GM20000 (cell line): Measurements from ENCODE around the gene NFIB.

Experiments used
- DNase-seq: peaks from one replicate; pipeline ENCODE4 v3.0.0; 2012; ENCODE audit warnings: low spot score
- CTCF ChIP-seq: IDR thresholded peaks from 2 replicates; pipeline ENCODE4 v1.5.1; 2012; ENCODE audit warnings: mild to moderate bottlenecking, control low read depth; ENCODE audit errors: extremely low read depth, missing control alignments

NFIB gene

GRCh38 chr9:14323985-14324650 is 10.2 kb upstream of the NFIB start:
- TF ChIP-seq CTCF: no peak
- DNase-seq: no peak

GRCh38 chr9:14323083-14323971 is 9.4 kb upstream of the NFIB start:
- no peak for TF ChIP-seq CTCF
- DNase-seq: no peak

- peak; percentile 94 for DNase-seq
- no peak for TF ChIP-seq CTCF
These were observed 8.5 kb upstream of the NFIB start for GRCh38 chr9:14322211-14323082.

- no peak for TF ChIP-seq CTCF
- DNase-seq: no peak
These were observed 7.7 kb upstream of the NFIB start for GRCh38 chr9:14321517-14322130.

- no peak for DNase-seq
- TF ChIP-seq CTCF: no peak
These were observed 6.6 kb upstream of the NFIB start for GRCh38 chr9:14320271-14321181.

GRCh38 chr9:14318934-14319580 is 5.1 kb upstream of the NFIB start:
- no peak for TF ChIP-seq CTCF
- no peak for DNase-seq
